Body of pancreas (tissue), 4 donors: ENCODE results near the gene NECAB3.

Experiments
- CTCF ChIP-seq, 7 experiments: fragments of 450-650 bp in 4 of 7; fragments of 200-600 bp in 3 of 7; sonication (generic) in 3 of 7; IDR thresholded peaks; one replicate each; pipeline ENCODE4 v1.5.1; 2016 to 2019; ENCODE audit warnings: antibody characterized with exemption in 7 of 7
- POLR2A ChIP-seq, 3 donors: fragments of 450-650 bp; IDR thresholded peaks; one replicate each; pipeline ENCODE4 v1.6.1; 2016; ENCODE audit warnings: antibody characterized with exemption in 3 of 3, mild to moderate bottlenecking in 2 of 3

GRCh38 chr20:33684533-33685327 is 10.5 kb upstream of the NECAB3 start:
- TF ChIP-seq CTCF (IDR thresholded peaks at IDR 0.05) (no peak), POLR2A (IDR thresholded peaks at IDR 0.05) (no peak)
